GM12891 (cell line): ENCODE results near the gene IL17RD.

ENCODE experiments used
- PAX5 ChIP-seq: IDR thresholded peaks from 2 replicates; pipeline ENCODE4 v1.6.1; 2011; ENCODE audit warnings: low read length, moderate library complexity, mild to moderate bottlenecking; ENCODE audit not compliant: insufficient read depth, severe bottlenecking
- POLR2A ChIP-seq: IDR thresholded peaks from 2 replicates; pipeline ENCODE4 v1.6.1; 2011; ENCODE audit warnings: low read depth, low read length, control low read depth
- POLR2AphosphoS5 ChIP-seq: IDR thresholded peaks from 2 replicates; pipeline ENCODE4 v1.6.1; 2011; ENCODE audit warnings: low read depth, low read length, control low read depth
- POU2F2 ChIP-seq: IDR thresholded peaks from 2 replicates; pipeline ENCODE4 v1.6.1; 2011; ENCODE audit warnings: low read depth, mild to moderate bottlenecking, control low read depth, low read length, moderate library complexity
- SPI1 ChIP-seq: IDR thresholded peaks from 2 replicates; pipeline ENCODE4 v1.6.1; 2011; ENCODE audit warnings: low read depth, low read length, control low read depth
- TAF1 ChIP-seq: IDR thresholded peaks from 2 replicates; pipeline ENCODE4 v1.6.1; 2011; ENCODE audit warnings: low read depth, low read length, control low read depth

DNA sequence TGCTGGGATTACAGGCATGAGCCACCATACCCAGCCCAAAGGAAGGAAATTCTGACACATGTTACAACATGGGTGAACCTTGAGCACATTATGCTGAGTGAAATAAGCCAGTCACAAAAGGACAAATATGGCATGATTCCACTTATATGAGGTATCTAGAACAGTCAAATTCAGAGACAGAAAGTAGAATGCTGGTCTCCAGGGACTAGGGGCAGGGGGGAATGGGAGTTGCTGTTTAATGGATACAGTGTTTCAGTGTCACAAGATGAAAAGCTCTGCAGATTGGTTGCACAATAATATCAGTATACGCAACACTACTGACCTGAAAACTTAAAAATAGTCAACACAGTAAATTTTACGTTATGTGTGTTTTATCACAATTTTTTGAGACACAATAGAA, 100.6 kb downstream of the IL17RD start:
- TF ChIP-seq POLR2AphosphoS5 (no peak), POLR2A (no peak), TAF1 (no peak), SPI1 (no peak), PAX5 (no peak), POU2F2 (no peak)
